ENCODE results near the gene CAMK1G. TPM values are rescaled to one million over a fixed set of nuclear protein-coding genes. Genes with fewer than 3 reads are reported as not detected.

Gene CAMK1G
- total RNA-seq, 4 donors from 2014 or later, result 0.21 to 4.9 TPM; not detected in 2

DNA sequence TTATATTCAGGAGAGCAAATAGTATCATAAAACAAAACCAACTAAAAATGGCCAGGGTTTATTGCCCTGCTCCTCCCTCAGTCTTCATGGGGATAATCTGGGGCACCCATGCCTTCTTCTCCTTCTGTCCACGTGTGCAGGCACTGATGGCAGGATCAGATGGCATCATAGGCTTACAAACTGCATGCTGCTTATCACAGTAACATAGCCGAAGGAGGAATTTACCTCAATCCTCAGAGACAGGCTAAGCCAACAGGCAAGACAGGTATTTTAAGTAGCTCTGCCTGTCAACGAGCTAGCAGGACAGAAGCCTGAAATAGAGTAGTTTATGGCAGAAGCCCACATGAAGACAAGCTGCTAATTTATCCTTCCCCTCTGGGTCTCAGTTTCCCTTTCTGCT is 59.3 kb downstream of the CAMK1G start:
- Histone ChIP-seq H3K9me3 (no peaks in the 10 kb centered on the region), H3K36me3 (no peaks in the 10 kb centered on the region), H3K4me3 (no peak overlapping the region), H3K4me1 (peaks cover 9 to 38% (median 30%) of the 10 kb centered on the region in 4 donors), H3K27me3 (no peaks in the 10 kb centered on the region), H3K27ac (peak overlapping the region in 3 of 4 donors; percentile 27 to 70 (median 64))
- DNase-seq (ENCODE audit: low spot score in 2 of 2), result no peak
- WGBS, 2 donors, result 41 to 54% methylated on average over 3 of the region's 3 CpGs
- TF ChIP-seq, protein P1, sequence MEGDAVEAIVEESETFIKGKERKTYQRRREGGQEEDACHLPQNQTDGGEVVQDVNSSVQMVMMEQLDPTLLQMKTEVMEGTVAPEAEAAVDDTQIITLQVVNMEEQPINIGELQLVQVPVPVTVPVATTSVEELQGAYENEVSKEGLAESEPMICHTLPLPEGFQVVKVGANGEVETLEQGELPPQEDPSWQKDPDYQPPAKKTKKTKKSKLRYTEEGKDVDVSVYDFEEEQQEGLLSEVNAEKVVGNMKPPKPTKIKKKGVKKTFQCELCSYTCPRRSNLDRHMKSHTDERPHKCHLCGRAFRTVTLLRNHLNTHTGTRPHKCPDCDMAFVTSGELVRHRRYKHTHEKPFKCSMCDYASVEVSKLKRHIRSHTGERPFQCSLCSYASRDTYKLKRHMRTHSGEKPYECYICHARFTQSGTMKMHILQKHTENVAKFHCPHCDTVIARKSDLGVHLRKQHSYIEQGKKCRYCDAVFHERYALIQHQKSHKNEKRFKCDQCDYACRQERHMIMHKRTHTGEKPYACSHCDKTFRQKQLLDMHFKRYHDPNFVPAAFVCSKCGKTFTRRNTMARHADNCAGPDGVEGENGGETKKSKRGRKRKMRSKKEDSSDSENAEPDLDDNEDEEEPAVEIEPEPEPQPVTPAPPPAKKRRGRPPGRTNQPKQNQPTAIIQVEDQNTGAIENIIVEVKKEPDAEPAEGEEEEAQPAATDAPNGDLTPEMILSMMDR (IDR thresholded peaks at IDR 0.05), result no peak
- no peak for TF ChIP-seq POLR2A (IDR thresholded peaks at IDR 0.05)
- no peak for TF ChIP-seq EP300 (IDR thresholded peaks at IDR 0.05)

DNA sequence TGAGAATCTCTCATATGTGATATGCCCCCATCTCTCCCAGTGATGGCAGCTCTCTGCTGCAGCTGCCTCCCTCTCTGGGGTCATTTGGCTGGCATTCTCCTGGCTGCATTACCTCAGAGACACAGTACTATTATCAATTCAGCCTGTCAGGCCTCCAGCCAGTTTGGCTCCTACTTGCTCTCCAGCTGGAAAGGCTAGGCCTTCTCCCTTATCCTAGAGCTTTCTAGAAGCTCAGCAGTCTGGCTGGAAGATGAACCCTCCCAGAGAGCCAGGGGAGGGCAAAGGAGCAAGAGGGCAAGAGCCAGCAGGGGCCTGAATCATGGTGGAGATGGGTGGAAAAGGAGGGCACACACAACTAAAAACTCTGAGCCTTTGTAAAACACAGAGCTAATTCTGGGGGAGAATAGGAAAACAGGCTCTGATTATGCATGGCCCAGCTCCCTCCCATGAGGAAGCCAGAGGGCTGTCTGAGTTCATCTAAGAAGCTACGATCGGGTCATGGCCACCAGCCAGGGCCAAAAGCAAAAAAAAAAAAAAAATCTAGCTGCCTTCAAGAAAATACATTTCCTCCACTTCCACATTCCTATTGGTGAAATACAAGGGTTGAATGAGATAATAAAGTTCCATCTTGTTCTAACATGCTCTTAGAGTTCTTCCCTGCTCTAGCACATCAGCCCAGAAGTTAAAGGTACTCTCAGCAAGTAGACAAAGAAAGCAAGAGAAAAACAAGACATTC is 59.9 kb downstream of the CAMK1G start:
- peaks cover 9 to 43% (median 33%) of the 10 kb centered on the region in 4 donors for H3K4me1 ChIP-seq
- no peaks in the 10 kb centered on the region for H3K9me3 ChIP-seq
- peak overlapping the region in 3 of 4 donors; percentile 27 to 70 (median 64) for H3K27ac ChIP-seq
- TF ChIP-seq EP300 (IDR thresholded peaks at IDR 0.05) (peak in 1 of 2 donors; percentile 41), POLR2A (IDR thresholded peaks at IDR 0.05) (no peak)
- TF ChIP-seq, protein P1 (IDR thresholded peaks at IDR 0.05), result peak in 1 of 5 experiments; percentile 11
- no peaks in the 10 kb centered on the region for H3K36me3 ChIP-seq
- DNase-seq (ENCODE audit: low spot score in 2 of 2), result no peak
- H3K4me3 ChIP-seq, result no peak overlapping the region
- 2 to 4% methylated on average over 2 of the region's 2 CpGs for WGBS, 2 donors
- no peaks in the 10 kb centered on the region for H3K27me3 ChIP-seq

DNA sequence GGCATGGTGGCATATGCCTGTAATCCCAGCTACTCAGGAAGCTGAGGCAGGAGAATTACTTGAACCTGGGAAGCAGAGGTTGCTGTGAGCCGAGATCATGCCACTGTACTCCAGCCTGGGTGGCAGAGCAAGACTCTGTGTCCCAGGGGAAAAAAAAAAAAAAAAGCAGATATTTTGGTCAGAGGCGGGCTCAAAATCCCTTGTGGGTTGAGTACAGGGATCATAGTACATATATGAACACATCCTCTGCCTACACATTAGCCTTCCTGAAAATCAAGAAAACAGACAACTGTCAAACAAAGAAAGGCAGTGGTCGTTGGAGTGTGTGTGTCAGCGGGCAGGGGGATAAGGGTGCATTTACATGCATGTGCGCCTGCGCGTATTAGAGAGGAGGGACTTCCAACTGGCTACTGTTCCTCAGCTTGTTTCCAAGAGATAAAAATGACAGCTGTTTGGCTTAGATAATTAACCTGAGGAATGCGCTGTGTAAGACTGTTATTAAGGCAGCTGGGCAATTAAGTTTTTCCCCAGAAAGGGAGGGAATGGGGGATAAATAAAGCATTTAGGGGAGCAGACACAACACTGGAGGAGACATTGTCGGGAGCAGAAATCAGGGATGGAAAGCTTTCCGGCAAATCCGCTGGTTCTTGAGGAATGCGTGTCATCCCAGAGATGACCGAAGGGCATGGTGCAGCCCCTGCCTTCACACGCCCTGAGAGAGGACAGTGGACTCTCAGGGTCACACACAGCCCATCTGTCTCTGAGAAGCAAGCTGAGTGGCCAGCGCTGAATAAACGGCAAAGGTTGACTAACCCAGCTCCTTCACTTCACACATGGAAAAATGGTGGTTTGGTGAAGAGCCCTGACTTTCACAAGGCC is 62.3 kb downstream of the CAMK1G start:
- H3K4me1 ChIP-seq, result peaks cover 9 to 64% (median 41%) of the 10 kb centered on the region in 4 donors
- no peak for DNase-seq (ENCODE audit: low spot score in 2 of 2)
- TF ChIP-seq POLR2A (IDR thresholded peaks at IDR 0.05) (no peak), EP300 (IDR thresholded peaks at IDR 0.05) (no peak)
- TF ChIP-seq, protein P1 (IDR thresholded peaks at IDR 0.05), result no peak
- H3K4me3 ChIP-seq, result no peak overlapping the region
- no peaks in the 10 kb centered on the region for H3K27me3 ChIP-seq
- H3K9me3 ChIP-seq, result no peaks in the 10 kb centered on the region
- WGBS, 2 donors, result 85 to 86% methylated on average over 16 of the region's 16 CpGs
- no peak overlapping the region for H3K27ac ChIP-seq
- no peaks in the 10 kb centered on the region for H3K36me3 ChIP-seq

DNA sequence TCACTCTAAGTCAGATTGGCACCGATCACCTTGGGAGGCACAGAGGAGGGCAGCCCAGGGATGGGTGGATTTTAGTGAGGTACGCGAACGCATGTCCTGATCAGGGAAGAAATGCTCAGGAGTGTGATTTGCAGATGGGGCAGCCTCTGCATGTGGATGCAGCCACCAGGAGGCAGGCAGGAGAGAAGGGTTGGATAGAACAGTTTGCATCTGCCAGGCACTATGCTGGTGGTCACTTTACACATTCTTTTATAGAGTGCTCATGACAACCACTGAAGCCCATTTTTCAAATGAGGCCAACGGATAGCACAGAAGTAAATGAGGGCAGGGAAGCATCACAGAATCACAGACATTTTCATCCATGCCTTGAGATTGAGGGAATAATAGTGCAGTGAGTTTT is 63.0 kb downstream of the CAMK1G start:
- no peak overlapping the region for H3K4me3 ChIP-seq
- TF ChIP-seq, protein P1 (IDR thresholded peaks at IDR 0.05), result no peak
- TF ChIP-seq EP300 (IDR thresholded peaks at IDR 0.05) (no peak), POLR2A (IDR thresholded peaks at IDR 0.05) (no peak)
- H3K4me1 ChIP-seq, result peaks cover 9 to 67% (median 42%) of the 10 kb centered on the region in 4 donors
- H3K9me3 ChIP-seq, result no peaks in the 10 kb centered on the region
- no peaks in the 10 kb centered on the region for H3K27me3 ChIP-seq
- H3K36me3 ChIP-seq, result no peaks in the 10 kb centered on the region
- DNase-seq (ENCODE audit: low spot score in 2 of 2), result no peak
- no peak overlapping the region for H3K27ac ChIP-seq
- WGBS, 2 donors, result 95 to 96% methylated on average over 5 of the region's 5 CpGs

DNA sequence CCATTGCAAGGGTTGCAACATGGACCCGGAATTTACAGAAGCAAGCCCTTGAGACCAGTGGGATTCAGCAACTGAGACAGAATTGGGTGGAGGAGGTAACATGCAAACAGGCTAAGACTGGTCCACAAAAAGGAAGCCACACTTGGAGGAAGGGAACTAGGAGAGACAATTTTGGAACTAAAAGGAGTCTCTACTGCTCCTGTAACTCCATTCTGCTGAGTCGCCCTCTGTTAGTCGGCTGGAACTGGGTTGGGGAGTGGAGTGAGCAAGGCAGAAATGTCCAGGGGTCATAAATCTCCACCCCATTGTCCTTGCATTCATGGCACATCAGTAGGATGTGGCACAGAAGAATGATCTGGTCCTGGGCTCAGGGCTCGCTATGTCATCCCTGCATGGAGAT is 63.6 kb downstream of the CAMK1G start:
- TF ChIP-seq, protein P1 (IDR thresholded peaks at IDR 0.05), result no peak
- TF ChIP-seq EP300 (IDR thresholded peaks at IDR 0.05), result no peak
- TF ChIP-seq POLR2A (IDR thresholded peaks at IDR 0.05), result no peak
- H3K36me3 ChIP-seq, result no peaks in the 10 kb centered on the region
- H3K27ac ChIP-seq, result no peak overlapping the region
- H3K9me3 ChIP-seq, result no peaks in the 10 kb centered on the region
- WGBS, 2 donors, result 73 to 75% methylated on average over 4 of the region's 4 CpGs
- peaks cover 9 to 64% (median 39%) of the 10 kb centered on the region in 4 donors for H3K4me1 ChIP-seq
- H3K4me3 ChIP-seq, result no peak overlapping the region
- H3K27me3 ChIP-seq, result no peaks in the 10 kb centered on the region
- DNase-seq (ENCODE audit: low spot score in 2 of 2), result no peak
